ENCODE results near the gene EPC2.

GRCh38 chr2:148789059-148789458 is 144.5 kb downstream of the EPC2 start:
- no peak for TF ChIP-seq CTCF (IDR thresholded peaks at IDR 0.05; ENCODE audit: insufficient read depth, low read length)
- TF ChIP-seq REST (IDR thresholded peaks at IDR 0.05; ENCODE audit: insufficient replicate concordance, low read depth) = no peak
- no peak for TF ChIP-seq POLR2AphosphoS5 (IDR thresholded peaks at IDR 0.05; ENCODE audit: low read depth)
- no peak for TF ChIP-seq SPI1 (IDR thresholded peaks at IDR 0.05; ENCODE audit: borderline replicate concordance, low read depth)

Measured in HL-60 (cell line).